HUES48 (cell line): ENCODE measurements around the gene PARK7.

Experiments used
- H3K27ac ChIP-seq: one replicate; pipeline ENCODE4 v1.7.0; 2013; ENCODE audit warnings: low read depth, low read length, inconsistent platforms
- H3K27me3 ChIP-seq: 2 replicates; pipeline ENCODE4 v1.6.1; 2013; ENCODE audit warnings: mild to moderate bottlenecking, low read length; ENCODE audit not compliant: control insufficient read depth, insufficient read depth
- H3K36me3 ChIP-seq: 2 replicates; pipeline ENCODE4 v1.6.1; 2013; ENCODE audit warnings: low read length; ENCODE audit not compliant: control insufficient read depth, insufficient read depth
- H3K4me1 ChIP-seq: 2 replicates; pipeline ENCODE4 v1.6.1; 2013; ENCODE audit warnings: mild to moderate bottlenecking, low read length; ENCODE audit not compliant: control insufficient read depth, insufficient read depth
- H3K4me3 ChIP-seq: 2 replicates; pipeline ENCODE4 v1.5.1; 2013; ENCODE audit warnings: mild to moderate bottlenecking, low read depth, low read length
- H3K9ac ChIP-seq: 2 replicates; pipeline ENCODE4 v1.6.1; 2013; ENCODE audit warnings: mild to moderate bottlenecking, low read depth, low read length, moderate library complexity
- H3K9me3 ChIP-seq: 2 replicates; pipeline ENCODE4 v1.6.1; 2013; ENCODE audit warnings: low read length; ENCODE audit not compliant: control insufficient read depth, insufficient read depth

PARK7 gene

DNA sequence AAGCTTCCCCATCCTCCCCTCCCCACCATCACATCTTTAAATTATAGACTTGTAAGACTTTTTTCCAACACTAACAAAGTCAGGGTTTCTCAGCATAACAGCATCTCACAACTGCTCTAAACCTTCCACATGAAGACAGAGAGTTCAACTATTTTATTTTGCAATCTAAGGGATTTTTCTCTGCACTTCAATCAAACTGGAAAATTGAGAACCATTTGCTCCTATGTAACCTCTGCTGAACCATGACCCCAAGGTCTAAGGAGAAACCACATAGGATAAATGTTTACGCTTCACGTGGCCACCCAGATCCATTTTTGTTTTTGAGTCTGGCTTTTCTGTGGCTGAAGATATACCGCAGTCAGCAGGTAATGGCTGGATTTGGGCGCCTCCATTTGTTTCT lies 51.4 kb downstream of the PARK7 start:
- Histone ChIP-seq H3K4me1 (peaks cover 29% of the 10 kb centered on the region), H3K27ac (no peak overlapping the region), H3K27me3 (no peaks in the 10 kb centered on the region), H3K36me3 (peaks cover 50% of the 10 kb centered on the region), H3K9me3 (no peaks in the 10 kb centered on the region), H3K9ac (no peak overlapping the region), H3K4me3 (no peak overlapping the region)

DNA sequence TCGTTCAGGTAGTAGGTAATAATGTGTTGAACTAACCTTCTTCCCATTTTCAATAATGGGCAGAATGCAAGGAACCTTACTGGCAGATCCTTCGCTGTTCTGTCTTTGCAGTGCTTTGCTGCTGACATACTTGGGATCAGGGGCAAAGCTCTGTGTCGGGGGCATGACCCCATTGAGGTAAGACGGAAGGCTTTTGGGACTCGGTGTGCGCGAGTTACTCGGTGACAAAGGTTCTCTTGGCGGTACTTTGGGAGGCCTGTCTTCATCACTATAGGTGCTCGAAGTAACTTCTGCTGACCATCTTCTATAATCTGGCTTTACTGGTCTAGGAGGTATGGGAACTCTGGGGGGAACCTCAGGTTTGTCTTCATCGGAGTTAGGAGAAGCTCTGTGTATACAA lies 51.9 kb downstream of the PARK7 start:
- H3K36me3 ChIP-seq = peaks cover 50% of the 10 kb centered on the region
- H3K27me3 ChIP-seq = no peaks in the 10 kb centered on the region
- no peak overlapping the region for H3K27ac ChIP-seq
- no peak overlapping the region for H3K9ac ChIP-seq
- H3K9me3 ChIP-seq = no peaks in the 10 kb centered on the region
- peaks cover 33% of the 10 kb centered on the region for H3K4me1 ChIP-seq
- H3K4me3 ChIP-seq = no peak overlapping the region

DNA sequence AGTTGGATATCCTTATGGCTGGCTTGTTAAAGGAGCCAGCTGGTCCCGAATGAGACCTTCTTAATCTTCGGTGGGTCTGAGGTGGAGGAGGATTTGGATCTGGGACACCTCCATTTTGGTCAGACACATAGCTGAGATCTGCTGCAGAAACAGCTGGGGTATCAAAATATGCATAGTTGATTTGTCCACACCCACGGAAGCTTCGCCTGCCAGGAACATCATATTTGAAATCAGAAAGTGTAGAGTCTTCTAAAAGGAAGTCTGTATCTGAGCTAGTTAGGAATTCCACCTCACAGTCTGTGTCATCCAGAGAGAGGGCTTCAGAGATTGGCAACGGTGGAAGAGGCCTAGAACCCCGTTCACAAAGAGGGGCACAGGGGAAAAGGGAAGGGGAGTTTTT lies 52.3 kb downstream of the PARK7 start:
- Histone ChIP-seq H3K36me3 (peaks cover 50% of the 10 kb centered on the region), H3K27me3 (no peaks in the 10 kb centered on the region), H3K9ac (no peak overlapping the region), H3K4me3 (no peak overlapping the region), H3K4me1 (peaks cover 37% of the 10 kb centered on the region), H3K27ac (no peak overlapping the region), H3K9me3 (no peaks in the 10 kb centered on the region)

DNA sequence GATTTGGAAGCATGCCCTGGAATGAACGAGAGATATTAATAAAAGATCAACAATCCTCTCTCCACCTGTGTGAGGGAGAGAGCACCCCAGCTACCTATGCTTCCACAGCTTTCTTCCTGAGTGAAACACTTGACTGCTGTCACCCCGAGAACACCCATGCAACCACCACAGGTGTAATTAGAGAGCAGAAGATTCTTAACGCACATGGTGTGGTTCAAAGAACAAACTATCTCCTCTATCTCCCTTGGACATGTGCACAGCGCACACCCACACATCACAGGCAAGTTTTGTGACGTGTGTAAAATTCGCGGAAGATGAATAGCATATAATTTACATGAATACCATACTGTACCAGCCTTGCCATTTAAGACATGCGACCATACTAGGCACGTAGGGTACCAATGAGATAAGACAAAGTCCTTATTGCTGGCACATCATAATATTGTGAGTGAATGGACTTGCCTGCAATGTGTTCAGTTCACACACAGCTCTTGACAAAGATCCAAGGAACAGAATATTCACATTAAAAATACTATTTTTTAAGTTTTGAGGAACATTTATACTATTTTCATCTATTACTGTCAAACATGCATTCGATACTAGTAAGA lies 53.0 kb downstream of the PARK7 start:
- peaks cover 44% of the 10 kb centered on the region for H3K4me1 ChIP-seq
- H3K27me3 ChIP-seq = no peaks in the 10 kb centered on the region
- H3K4me3 ChIP-seq = no peak overlapping the region
- H3K27ac ChIP-seq = no peak overlapping the region
- no peaks in the 10 kb centered on the region for H3K9me3 ChIP-seq
- H3K9ac ChIP-seq = no peak overlapping the region
- peaks cover 49% of the 10 kb centered on the region for H3K36me3 ChIP-seq

DNA sequence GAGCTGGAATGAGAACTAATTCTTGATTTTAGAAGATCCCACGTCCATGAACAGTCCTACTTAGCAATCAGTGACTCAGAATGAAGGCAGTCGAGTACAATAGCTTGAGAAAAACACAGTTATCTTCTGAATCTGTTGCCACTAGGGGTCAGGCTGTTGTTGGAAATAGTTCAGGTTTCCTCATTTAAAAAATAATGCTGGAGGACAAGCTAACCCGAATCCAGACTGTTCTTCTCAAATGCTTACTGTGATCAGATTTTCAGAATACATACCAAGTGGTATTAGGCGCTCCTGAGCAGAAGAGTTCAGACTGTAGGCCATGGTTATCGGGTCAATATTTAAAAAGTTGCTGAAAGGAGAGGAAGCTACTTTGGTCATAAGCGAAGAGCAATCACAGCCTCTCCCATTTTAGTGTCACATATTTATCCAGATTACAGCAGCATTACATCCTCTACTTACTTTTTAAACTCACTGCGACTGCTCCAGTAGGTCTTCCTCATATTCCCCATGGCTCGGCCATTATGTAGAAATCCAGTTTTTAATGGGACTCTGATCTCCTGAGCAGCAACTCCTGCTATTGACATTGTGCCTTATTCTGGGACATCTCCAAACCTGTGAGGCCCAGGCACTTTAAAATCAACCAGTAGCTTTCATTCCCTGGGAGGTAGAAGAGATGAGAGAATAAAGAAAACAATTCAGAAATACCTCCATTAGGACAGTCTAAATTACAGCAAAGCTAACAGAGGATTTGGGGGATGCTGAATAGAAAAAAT lies 53.7 kb downstream of the PARK7 start:
- H3K4me1 ChIP-seq = peaks cover 51% of the 10 kb centered on the region
- H3K4me3 ChIP-seq = no peak overlapping the region
- no peak overlapping the region for H3K9ac ChIP-seq
- H3K27me3 ChIP-seq = no peaks in the 10 kb centered on the region
- H3K27ac ChIP-seq = peak overlapping the region; percentile 30
- no peaks in the 10 kb centered on the region for H3K9me3 ChIP-seq
- H3K36me3 ChIP-seq = peaks cover 45% of the 10 kb centered on the region

DNA sequence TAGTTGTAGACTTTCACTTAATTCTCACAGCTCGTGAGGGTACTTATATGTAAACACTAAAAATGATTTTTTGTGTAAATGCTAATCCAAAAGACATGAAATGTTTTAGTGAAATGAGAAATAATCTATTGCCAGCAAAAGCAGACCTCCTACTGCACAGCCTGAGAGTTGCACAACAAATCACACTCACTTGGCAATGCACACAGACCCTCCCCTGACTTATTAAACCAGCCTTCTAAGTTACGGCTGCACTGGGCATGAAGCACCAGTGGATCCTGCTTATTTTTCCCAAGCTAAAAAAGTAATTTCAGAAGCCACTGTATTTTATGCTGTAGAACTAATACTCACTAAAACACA lies 54.3 kb downstream of the PARK7 start:
- no peak overlapping the region for H3K4me3 ChIP-seq
- peak overlapping the region; percentile 30 for H3K27ac ChIP-seq
- H3K36me3 ChIP-seq = peaks cover 41% of the 10 kb centered on the region
- H3K27me3 ChIP-seq = no peaks in the 10 kb centered on the region
- H3K9ac ChIP-seq = no peak overlapping the region
- H3K4me1 ChIP-seq = peaks cover 51% of the 10 kb centered on the region
- H3K9me3 ChIP-seq = no peaks in the 10 kb centered on the region

DNA sequence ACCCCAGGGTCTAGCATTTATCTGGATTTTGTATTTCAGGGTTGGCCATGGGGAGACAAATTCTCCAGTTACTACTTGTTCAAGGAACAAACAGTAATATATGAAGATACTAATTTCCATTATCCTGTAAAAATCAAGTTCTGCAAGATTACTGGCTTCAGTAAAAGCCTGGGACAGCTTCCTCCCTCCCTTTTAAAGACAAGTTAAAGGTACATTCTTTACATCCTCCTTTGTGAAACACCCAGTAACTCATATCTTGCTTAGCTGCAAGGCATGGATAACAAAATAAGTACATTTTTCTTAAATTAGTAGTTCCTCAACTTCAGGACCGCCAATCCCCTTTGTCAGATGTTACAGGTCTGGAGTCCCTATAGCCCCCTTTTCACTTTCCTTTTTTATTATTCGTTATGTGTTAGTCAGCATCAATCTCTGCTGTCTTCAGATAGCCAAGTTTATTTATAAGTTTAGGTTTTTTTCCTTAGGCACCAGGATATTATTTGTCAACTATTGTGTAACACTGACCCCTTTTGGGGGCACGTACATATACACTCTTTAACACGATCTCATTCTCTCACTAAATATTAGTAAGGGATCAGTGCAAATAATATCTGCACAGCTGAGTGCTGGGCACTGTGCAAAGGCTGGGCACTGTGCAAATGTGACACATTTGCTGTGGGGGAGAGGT lies 54.8 kb downstream of the PARK7 start:
- peak overlapping the region; percentile 30 for H3K27ac ChIP-seq
- H3K4me1 ChIP-seq = peaks cover 55% of the 10 kb centered on the region
- H3K9me3 ChIP-seq = no peaks in the 10 kb centered on the region
- no peak overlapping the region for H3K4me3 ChIP-seq
- H3K9ac ChIP-seq = no peak overlapping the region
- peaks cover 36% of the 10 kb centered on the region for H3K36me3 ChIP-seq
- H3K27me3 ChIP-seq = no peaks in the 10 kb centered on the region

DNA sequence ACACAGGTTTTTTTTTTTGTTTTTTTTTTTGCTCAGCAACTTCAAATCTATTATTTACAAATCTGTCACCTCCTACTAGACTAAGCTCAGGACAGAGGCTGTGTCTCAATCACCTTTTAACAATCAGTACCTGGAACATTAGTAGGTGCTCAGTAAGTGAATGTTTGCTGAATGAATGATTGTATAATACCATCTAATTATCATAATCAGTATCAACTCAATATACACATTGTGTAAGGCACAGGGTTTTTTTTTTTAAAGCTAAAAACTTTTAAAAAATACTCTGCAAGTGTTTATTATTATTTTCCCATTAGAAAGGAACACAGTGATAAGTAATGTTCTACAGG lies 55.4 kb downstream of the PARK7 start:
- Histone ChIP-seq H3K36me3 (peaks cover 31% of the 10 kb centered on the region), H3K4me1 (peaks cover 61% of the 10 kb centered on the region), H3K27ac (no peak overlapping the region), H3K27me3 (no peaks in the 10 kb centered on the region), H3K9ac (no peak overlapping the region), H3K4me3 (no peak overlapping the region), H3K9me3 (no peaks in the 10 kb centered on the region)

DNA sequence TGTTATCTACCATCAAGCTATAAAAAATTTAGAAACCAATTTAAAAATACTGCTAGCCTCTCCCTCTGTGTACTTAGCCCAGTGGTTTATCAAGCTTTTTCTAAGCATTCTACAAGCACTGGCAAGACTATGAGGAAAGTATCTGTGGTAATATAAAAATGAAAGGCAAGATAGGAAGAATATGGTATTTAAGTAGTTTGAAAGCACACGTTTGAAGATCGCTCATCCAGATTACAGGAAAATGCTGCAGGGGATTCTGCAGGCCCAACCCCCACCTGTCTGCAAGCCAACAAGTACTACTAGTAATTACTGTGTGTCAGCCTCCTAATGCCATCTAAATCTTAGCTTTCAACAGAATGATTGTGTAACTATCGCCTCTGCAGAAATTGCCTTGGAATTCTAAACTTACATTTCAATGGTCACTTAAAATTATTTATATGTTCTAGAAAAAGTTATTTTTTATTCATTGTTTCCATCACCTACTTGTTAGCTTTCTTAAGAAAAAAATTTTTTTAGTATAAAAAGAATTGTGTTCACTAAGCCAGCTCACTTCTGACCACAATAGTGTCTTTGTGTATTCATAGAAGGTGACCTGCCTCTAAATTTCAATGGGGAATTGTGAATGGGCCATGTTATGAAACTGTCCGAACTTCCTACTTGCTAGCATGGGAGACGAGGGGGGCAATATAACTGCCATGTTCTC lies 56.1 kb downstream of the PARK7 start:
- peaks cover 23% of the 10 kb centered on the region for H3K36me3 ChIP-seq
- H3K4me3 ChIP-seq = peak overlapping the region; percentile 1; the same call in 1 of the 2 replicates
- H3K4me1 ChIP-seq = peaks cover 68% of the 10 kb centered on the region

DNA sequence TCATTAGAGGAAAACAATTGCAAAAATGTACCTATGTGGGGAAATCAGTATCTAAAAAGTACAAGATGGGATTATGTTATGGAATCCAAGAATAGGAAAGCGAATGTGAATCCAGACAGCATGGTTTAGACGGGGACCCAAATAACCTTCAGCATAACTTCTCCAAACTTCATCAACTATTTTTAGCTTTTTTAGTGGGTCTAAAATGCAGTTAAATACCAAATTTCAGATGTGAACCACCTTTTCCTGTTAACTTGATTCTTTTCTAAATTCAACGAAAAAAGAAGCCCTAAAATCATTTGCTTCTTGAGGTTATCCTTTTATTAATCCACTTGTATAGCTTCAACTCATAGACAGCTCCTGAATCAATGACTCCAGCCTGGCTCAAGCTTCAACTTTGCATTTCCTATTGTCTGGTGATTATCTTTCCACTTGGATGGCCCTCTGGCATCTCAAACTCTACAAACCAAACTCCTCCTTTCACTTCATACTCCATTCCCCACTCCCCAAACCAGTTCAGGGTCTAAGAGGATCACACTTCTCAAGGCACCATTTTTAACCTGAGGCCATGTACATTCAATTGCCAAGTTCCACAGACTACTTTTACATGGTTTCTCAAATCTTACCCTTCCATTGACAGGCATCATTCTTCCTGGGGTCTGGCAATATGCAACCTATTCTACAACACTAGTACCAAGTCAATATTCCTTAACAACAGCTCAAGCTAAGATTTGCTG lies 57.1 kb downstream of the PARK7 start:
- H3K9me3 ChIP-seq = no peaks in the 10 kb centered on the region
- H3K36me3 ChIP-seq = peaks cover 13% of the 10 kb centered on the region
- H3K9ac ChIP-seq = no peak overlapping the region
- peak overlapping the region; percentile 58 for H3K27ac ChIP-seq
- H3K4me1 ChIP-seq = peaks cover 78% of the 10 kb centered on the region
- H3K27me3 ChIP-seq = no peaks in the 10 kb centered on the region
- H3K4me3 ChIP-seq = peak overlapping the region; percentile 3; the same call in 1 of the 2 replicates

More for the DNA sequence above, 56.1 kb downstream of the PARK7 start:
- H3K9me3 ChIP-seq = no peaks in the 10 kb centered on the region
- H3K27ac ChIP-seq = peak overlapping the region; percentile 25
- H3K9ac ChIP-seq = no peak overlapping the region; the same call in 1 of the 2 replicates
- H3K27me3 ChIP-seq = no peaks in the 10 kb centered on the region
